ENCODE results near the gene SULT1A2. TPM values are rescaled to one million over a fixed set of nuclear protein-coding genes. Genes with fewer than 3 reads are reported as not detected.

The SULT1A2 gene
- total and polyA plus RNA-seq, 11 donors, result 0.37 to 2.4 (median 0.70) TPM

- ATAC-seq (peak; percentile 93 to 97 (median 96)), DNase-seq (peak; percentile 92 to 96 (median 94))
- Histone ChIP-seq H3K36me3 (peaks cover 0 to 27% (median 12%) of the 10 kb centered on the region in 9 donors), H3K27me3 (no peaks in the 10 kb centered on the region), H3K27ac (peak within 1 kb of the TSS; percentile 93 to 100 (median 98)), H3K4me1 (peaks cover 0 to 37% (median 9%) of the 10 kb centered on the region in 12 donors), H3K4me3 (peak within 1 kb of the TSS; percentile 39 to 94 (median 70)), H3K9me3 (no peaks in the 10 kb centered on the region)
- intact Hi-C loops (cut with DNase I), result loop anchor here in 8 of 10 donors (1.0 to 10.0 kb wide), 6 partner anchors 17 to 62 kb away; partner anchors contain the start of genes CLN3 (in 6 of the 8) and APOBR (in 3 of the 8)
- WGBS, 4 donors, result 2 to 3% (median 2%) methylated on average over 58 to 88 of the region's 88 CpGs
- peak in 1 of 2 donors; percentile 85 for TF ChIP-seq POLR2A (IDR thresholded peaks at IDR 0.05)
- TF ChIP-seq CTCF (IDR thresholded peaks at IDR 0.05), result peak in 9 of 12 donors; percentile 19 to 64 (median 48)
Measured at GRCh38 chr16:28553776-28554633, 42.8 kb downstream of the SULT1A2 start, which contains the start of gene SGF29. TSS of gene SGF29 (plus strand) at chr16:28553920. CDS start at chr16:28581070, 27,150 bp downstream.

- Histone ChIP-seq H3K4me3 (no peak overlapping the region), H3K36me3 (no peaks in the 10 kb centered on the region), H3K27ac (no peak overlapping the region), H3K9me3 (no peaks in the 10 kb centered on the region), H3K4me1 (peaks cover 0 to 7% (median 3%) of the 10 kb centered on the region in 12 donors), H3K27me3 (no peaks in the 10 kb centered on the region)
- WGBS, 4 donors, result 48 to 60% (median 50%) methylated on average over 11 of the region's 11 CpGs
- peak; percentile 15 to 58 (median 42) for TF ChIP-seq CTCF (IDR thresholded peaks at IDR 0.05)
- TF ChIP-seq POLR2A (IDR thresholded peaks at IDR 0.05), result no peak
- ATAC-seq (no peak), DNase-seq (no peak)
- intact Hi-C loops (cut with DNase I), result loop anchor here in 2 of 10 donors (2.0 to 10.0 kb wide), 2 partner anchors 59 to 75 kb away; partner anchors contain the start of gene NPIPB7 (in 1 of the 2)
Measured at GRCh38 chr16:28549301-28549899, 47.5 kb downstream of the SULT1A2 start.

GRCh38 chr16:28548306-28548802, 48.5 kb downstream of the SULT1A2 start:
- Histone ChIP-seq H3K27ac (no peak overlapping the region), H3K4me3 (no peak overlapping the region), H3K4me1 (peaks cover 0 to 6% (median 1%) of the 10 kb centered on the region in 12 donors), H3K9me3 (no peaks in the 10 kb centered on the region), H3K27me3 (no peaks in the 10 kb centered on the region), H3K36me3 (no peaks in the 10 kb centered on the region)
- ATAC-seq, result no peak
- WGBS, 4 donors, result 70 to 78% (median 75%) methylated on average over 14 of the region's 14 CpGs
- TF ChIP-seq CTCF (IDR thresholded peaks at IDR 0.05) (no peak), POLR2A (IDR thresholded peaks at IDR 0.05) (no peak)
- no peak for DNase-seq
- intact Hi-C loops (cut with DNase I), result loop anchor here in 2 of 10 donors (2.0 to 10.0 kb wide), 2 partner anchors 58 to 74 kb away; partner anchors contain the start of gene NPIPB7 (in 1 of the 2)

All from heart left ventricle (tissue), 16 donors.